Stimulated activated CD8-positive, alpha-beta memory T cell treated with anti-CD3 and anti-CD28 coated beads, Interleukin-4, amount 100 ng/mL, for 1 hour (primary cell): ENCODE data around the gene ITPR2.

Experiments
- DNase-seq, 2 donors: peaks; one replicate each; pipeline ENCODE4 v3.0.0-alpha.2; 2020; ENCODE audit warnings: low read depth in 2 of 2, low spot score in 1 of 2

Gene ITPR2

DNA sequence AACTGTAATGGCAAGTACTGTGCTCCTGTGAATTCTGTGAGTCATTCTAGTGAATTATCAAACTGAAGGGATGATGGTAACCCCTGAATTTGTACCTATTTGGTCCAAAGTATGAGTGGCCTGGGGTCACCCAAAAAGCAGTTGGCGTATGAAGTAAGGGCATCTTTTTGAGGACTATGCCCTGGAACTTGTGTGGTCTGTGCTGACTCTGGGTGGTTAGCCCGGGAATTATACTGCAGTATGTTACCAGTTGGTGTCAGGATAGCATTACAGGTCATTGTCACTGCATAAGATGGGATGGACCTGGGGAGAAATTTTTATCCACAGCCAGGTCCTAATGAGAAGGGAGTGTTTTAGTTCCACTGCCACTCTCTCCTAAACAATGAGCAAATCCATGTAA is 462.9 kb downstream of the ITPR2 start:
- DNase-seq: no peak

GRCh38 chr12:26369588-26369987 is 463.4 kb downstream of the ITPR2 start:
- DNase-seq: no peak

- no peak for DNase-seq
Measured at GRCh38 chr12:26367991-26368730, 464.8 kb downstream of the ITPR2 start.

- DNase-seq: no peak
Measured at GRCh38 chr12:26361964-26362363, 471.0 kb downstream of the ITPR2 start.

DNA sequence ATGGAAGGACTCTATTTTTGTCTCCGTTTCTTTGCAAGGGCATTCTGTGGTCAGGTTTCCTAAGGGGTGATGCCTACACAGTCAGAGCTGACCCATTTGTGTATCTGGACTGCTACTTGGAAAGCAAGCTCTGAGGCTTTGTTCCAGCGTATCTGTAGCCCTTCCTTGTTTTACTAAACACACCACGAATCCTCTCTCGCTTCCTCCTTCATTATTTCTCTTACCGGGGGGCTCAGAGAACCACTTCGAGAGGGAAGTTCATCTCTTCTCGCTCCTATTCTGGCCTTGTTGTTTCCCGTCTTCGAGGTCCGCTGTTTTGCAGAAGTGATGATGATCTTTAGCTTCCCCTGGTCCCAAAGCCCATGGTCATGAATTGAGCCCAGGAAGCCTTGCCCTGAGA is 472.9 kb downstream of the ITPR2 start:
- no peak for DNase-seq

DNA sequence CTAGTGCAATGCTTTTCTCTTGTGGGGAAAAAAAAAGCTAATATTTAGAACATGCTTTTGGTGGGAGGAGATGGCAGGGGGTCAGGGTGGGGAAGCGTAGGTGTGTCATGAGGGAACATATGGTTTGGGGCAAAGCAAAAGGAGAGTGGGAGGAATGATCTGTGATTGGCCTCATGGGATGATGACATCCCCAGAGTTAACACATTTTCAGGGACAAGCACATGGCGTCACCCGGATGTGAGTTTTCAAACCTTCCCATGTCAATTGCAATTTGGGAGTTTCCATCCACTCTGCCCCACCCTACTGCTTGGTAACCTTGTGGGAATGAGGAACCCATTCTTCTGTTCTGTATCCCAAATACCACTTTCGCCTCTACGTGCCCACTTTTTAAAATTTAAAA is 473.4 kb downstream of the ITPR2 start:
- no peak for DNase-seq

DNA sequence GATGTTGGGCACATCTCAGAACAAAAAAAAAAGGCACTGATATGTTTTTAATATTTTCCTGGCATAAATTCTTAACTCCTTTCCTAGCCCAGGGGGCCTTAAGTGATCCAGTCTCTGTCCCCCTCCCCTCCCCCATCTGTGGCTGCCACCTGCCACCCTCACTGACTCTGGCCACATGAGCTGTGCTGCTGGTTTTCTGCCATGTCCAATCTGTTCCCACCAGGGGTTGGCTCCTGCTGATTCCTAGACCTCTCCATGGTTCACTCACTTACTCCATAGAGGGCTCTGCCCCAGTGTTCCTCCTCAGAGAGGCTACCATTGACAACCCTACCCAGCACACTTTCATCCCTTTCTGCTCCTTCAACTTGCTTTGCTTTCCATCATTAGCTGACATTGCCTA is 474.3 kb downstream of the ITPR2 start:
- no peak for DNase-seq

GRCh38 chr12:26347300-26347699 is 485.7 kb downstream of the ITPR2 start:
- no peak for DNase-seq

DNA sequence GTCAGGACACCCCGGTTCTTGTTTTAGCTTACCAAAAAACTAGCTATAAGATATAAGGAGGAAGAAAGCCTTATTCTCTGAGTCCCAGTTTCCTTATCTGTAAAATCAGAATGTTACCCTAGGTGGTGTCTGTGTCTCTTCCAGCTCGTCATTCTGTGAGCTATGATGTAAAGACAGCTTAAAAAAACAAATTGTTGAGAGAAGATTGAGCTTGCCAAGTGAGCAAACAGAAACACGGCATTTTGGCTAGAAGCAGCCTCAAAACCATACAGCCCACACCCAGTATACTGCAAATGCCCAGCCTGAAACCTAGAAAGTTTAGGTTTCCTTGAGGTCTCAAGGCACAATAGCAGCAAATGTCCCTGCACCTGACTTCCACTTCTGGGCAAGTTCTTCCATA is 486.3 kb downstream of the ITPR2 start:
- no peak for DNase-seq

DNA sequence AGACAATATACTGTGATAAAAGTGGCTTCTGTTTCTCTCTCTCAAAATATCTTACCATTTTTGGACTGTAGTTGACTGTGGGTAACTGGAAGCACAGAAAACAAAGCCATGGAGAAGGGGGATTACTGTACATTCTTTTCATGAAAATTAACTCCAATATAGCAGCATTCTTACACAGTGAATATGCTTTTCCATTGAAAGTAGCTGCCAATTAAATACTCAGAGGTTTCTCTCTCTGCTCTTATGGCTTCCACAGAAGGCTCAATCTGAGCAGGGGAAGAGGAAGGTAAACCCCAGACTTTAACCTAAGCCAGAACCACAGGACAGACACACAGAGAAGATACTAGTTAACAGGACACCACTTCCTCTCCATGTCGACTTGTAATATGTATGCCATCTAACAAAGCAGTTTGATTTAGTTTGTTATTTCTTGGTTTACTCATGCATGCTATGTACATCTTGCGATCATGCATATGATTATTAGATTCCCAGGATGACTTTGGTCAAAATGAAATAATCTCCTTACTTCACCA is 487.5 kb downstream of the ITPR2 start:
- DNase-seq: no peak

DNA sequence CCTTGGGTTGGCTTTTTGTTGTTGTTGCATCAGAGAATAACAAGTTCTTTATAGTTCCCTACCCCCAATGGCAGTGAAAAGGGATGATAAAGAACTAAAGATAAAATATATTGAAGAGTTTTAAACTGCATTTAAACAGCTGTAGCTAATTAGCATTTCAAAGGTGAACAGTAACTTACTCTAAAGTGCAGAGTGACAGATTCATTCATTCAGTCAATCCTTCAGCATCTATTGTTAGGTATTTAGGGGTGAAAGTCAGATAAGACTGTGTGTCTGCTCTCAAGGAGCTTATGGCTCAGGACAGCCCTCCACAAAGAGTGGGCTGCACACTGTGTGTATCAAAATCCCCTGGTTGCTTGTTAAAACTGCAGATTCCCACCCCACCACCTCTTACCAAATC is 491.5 kb downstream of the ITPR2 start:
- no peak for DNase-seq

DNA sequence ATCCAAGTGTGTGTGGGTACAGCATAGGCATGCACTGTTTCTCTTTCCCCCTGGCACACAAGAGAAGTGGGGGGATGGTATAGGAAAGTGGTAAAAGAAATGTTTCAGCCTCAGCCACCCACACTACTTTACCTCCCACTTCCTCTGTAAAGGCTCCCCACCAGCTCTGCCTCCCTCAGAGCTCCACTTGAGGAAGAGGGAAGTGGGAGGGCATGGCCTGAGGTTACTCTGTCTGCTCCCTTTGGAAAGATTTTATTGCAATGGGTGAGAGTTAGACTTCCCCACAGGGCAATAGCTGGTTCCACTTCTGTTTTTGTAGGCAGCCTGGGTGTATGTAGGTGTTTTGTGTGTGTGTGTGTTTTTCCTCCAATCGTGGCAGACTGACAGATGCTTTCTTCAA is 492.3 kb downstream of the ITPR2 start:
- DNase-seq: no peak

DNA sequence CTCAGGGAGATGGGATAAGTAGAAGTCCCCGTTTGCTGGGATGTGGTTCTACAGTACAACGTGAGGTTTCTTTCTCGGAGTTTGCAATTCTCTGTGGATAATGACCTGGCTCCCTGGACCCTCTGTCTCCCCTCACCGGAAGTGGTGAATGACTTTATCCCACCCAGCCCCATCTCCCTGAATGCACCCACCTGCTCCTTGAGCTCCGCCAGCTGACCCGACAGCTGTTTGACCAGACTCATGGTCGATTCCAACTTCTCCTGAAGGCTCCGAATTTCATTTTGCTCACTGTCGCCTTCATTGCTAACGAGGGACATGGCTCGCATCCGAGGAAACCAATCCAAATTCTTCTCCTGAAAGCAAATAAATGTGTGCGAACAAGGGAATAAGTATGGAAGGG is 493.0 kb downstream of the ITPR2 start:
- DNase-seq: no peak

DNA sequence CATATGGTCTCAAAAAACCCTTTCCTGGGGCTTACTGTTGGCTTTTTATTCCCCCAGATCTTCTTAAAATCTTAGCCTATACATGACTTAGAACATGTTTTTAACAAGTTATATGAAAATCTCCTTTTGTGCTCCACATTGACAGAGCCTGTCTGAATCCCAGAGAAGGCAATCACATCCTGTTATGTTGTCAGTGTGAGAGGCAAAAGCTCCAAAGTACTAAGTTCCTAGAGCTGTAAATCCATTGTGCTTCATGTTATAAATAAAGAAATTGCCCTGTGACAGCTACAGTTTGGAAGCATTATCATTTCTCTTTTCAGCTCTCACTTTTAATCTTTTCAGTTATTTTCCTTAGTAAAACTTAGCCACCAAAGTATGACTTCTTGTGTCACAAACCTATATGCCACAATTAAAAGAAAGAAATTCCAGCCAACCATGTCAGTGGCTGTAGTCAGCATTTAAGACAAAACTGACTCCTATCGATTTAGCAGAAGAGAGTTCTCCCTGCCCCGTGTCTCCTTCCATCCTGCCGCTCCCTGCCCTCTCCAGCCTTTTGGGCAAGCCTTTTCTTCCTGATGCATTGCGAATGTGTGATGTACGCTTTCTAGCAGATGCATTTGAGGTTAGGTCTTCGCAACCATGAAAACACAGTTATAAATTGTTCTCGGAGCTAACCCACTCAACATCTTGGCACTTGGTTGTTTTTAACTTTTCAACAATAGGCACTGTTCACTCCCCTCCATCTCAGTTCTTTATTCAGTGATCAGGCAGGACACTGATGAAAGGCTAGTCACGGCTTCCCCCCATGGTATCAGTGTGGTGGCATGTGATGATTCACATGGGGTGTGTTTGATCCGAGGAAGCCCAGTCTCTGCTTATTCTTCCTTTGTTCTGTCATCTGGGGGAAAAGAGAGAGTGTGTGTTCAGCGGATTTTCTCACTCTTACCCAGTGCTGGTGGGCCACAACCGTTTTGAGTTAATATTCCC is 494.1 kb downstream of the ITPR2 start:
- DNase-seq: no peak

GRCh38 chr12:26335651-26336050 is 497.3 kb downstream of the ITPR2 start:
- DNase-seq: no peak

DNA sequence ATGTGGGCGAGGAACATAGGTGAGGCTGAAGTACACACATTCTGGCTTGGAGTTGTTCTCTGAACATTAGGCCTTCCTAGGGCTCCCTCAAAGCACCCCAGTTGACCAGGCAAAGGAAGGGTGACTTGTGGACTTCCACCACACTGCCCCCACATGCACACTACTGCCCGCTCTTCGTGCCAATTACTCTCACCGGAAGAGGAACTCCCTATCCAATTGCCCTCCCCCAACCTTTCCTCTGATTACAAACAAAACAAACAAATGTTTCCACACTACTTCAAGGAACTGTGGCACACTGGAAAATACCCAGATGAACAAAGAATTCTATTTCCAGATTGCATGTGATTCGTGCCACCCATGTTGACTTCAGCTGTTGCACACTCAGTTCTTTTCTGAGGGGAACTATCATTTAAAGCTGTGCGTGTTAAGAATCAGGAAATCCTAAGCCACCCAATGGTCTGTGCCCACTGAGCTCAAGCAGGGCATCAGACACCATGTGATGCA is 498.3 kb downstream of the ITPR2 start:
- no peak for DNase-seq

DNA sequence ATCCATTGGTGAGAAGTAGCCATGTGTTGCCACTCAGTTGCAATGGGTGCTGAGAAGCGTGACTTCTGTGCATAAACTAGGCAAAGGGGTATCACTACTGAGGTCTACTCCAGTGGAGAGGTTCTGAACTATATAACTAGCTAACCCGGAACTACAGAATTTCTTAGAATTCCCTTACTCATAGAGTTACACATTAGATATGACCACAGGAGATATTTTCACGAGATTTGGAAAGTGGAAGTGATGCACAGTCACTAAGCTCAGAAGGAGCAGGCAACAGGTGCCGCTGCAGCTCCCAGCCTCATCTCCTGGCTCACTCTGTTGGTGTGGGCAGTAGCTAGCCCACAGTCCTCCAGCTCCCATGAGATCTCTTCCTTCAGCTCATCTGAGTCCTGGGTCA is 501.0 kb downstream of the ITPR2 start:
- DNase-seq: no peak

- DNase-seq: no peak
Measured at GRCh38 chr12:26331136-26331535, 501.9 kb downstream of the ITPR2 start.

GRCh38 chr12:26327975-26328644 is 504.9 kb downstream of the ITPR2 start:
- DNase-seq: no peak

DNA sequence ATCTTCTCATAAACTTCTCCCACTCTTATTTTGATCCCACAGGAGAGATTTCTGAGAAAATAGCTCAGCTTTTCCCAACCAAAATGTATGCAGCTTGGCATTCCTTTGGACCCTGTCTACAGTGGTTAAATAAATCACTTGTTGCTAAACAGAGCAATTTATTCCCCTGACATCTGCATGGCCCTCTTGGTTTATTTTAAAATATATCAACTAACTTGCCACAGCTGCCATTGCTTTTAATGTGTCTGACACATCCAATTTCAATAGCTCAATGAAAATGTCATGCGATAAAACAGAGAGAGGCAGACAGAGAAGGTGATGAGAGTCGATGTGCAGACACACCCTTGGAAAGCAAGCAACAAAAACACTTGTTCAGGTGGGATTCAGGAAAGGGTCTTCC is 509.3 kb downstream of the ITPR2 start:
- no peak for DNase-seq

- no peak for DNase-seq
Measured at GRCh38 chr12:26319511-26319910, 513.5 kb downstream of the ITPR2 start.
